GM12878 (cell line): ENCODE results near the gene INSIG2. TPM values are rescaled to one million over a fixed set of nuclear protein-coding genes. Genes with fewer than 3 reads are reported as not detected.
A peak's percentile ranks its signal among the peaks of the same experiment; 100 is the strongest.

Source experiments
- CEBPB ChIP-seq, 2 experiments: fragments of 150-350 bp in 1 of 2; IDR thresholded peaks; 2 replicates each; pipeline ENCODE4 v1.6.1; 2012 to 2014; ENCODE audit warnings: low read depth in 2 of 2, low read length in 2 of 2, borderline replicate concordance in 1 of 2, inconsistent platforms in 1 of 2
- KDM1A ChIP-seq: fragments of 200-600 bp; sonication (generic); IDR thresholded peaks from 2 replicates; pipeline ENCODE4 v1.6.1; 2016; ENCODE audit warnings: borderline replicate concordance
- NBN ChIP-seq: fragments of 450-650 bp; IDR thresholded peaks from 2 replicates; pipeline ENCODE4 v1.6.1; 2016
- SREBF1 ChIP-seq: IDR thresholded peaks from 2 replicates; pipeline ENCODE4 v1.6.1; 2012; ENCODE audit warnings: mild to moderate bottlenecking, low read length
- SUZ12 ChIP-seq: fragments of 200-600 bp; sonication (generic); IDR thresholded peaks from one replicate; pipeline ENCODE4 v1.6.1; 2018; ENCODE audit warnings: antibody characterized with exemption, mild to moderate bottlenecking; ENCODE audit not compliant: unreplicated experiment
- ZZZ3 ChIP-seq: IDR thresholded peaks from 2 replicates; pipeline ENCODE4 v1.6.1; 2011; ENCODE audit warnings: low read depth; ENCODE audit not compliant: control insufficient read depth, insufficient read length
- polyA plus RNA-seq, 11 experiments: library from polyadenylated mRNA; depleted of rRNA in 4 of 11; unstranded in 6 of 11; stranded (reverse) in 5 of 11; fragments of >200 nt; fragmentation: Nextera tagmentation in 4 of 11; fragmentation: Illumina TruSeq in 1 of 11; extraction: Ambion mirVana in 4 of 11; extraction: Trizol in 1 of 11; gene quantifications; 1 replicate in 1 of 11; 2 replicates in 10 of 11; pipeline versions ENCODE4 v1.2.1 to v1.2.3, GENCODE V29; 2011 to 2016; ENCODE audit warnings: inconsistent platforms in 2 of 11, missing spikeins in 2 of 11, low read depth in 1 of 11
- total RNA-seq, 4 experiments: library from RNA; depleted of rRNA in 3 of 4; stranded (reverse); fragments of >200 nt in 3 of 4; fragmentation: Illumina TruSeq in 1 of 4; extraction: Trizol in 1 of 4; gene quantifications; 2 replicates each; pipeline versions ENCODE4 v1.2.1 to v1.2.3, GENCODE V29; 2013 to 2021
- TF ChIP-seq, protein P1 (sequence below): fragments of 450-650 bp; IDR thresholded peaks from 2 replicates; pipeline ENCODE4 v1.6.1; 2017; ENCODE audit warnings: antibody characterized with exemption, mild to moderate bottlenecking, moderate library complexity
- TF ChIP-seq, protein P2 (sequence below): fragments of 450-650 bp; IDR thresholded peaks from 2 replicates; pipeline ENCODE4 v1.6.1; 2017; ENCODE audit warnings: mild to moderate bottlenecking, moderate library complexity
- TF ChIP-seq, protein P3 (sequence below): fragments of 450-650 bp; IDR thresholded peaks from 2 replicates; pipeline ENCODE4 v1.6.1; 2017; ENCODE audit warnings: low read depth, mild to moderate bottlenecking, moderate library complexity

The INSIG2 gene
- total and polyA plus RNA-seq, 10 of the 15 experiments (the other 5 are each of a cell fraction or from before 2014, with no cell fraction given): 4.9 to 92.7 (median 12.0) TPM

DNA sequence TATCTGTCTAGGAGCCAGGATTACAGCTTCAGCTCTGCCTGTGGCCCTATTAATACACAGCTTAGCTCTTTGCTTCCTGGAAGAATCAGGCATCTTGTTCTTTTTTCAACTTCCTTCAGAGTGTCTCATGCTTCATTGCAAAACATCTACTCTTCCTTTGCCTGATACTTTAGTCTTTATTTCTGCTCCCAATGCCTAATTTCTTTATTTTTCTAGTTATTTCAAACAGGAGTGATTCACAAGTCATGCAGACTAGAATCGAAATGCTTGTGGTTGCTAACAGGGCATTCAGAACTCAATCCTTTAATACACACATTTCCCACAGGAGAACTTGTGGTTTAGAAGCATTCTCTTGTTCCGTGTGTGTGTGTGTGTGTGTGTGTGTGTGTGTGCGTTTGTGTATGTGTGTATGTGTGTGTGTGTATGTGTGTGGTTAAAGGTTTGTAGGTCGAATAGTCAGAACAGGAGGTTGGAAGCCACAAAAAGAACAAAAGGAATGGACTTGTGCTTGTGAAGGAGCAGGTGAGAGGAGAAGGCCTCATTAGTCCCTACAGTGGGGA lies 28.3 kb upstream of the INSIG2 start (continued):
- TF ChIP-seq, protein P1, sequence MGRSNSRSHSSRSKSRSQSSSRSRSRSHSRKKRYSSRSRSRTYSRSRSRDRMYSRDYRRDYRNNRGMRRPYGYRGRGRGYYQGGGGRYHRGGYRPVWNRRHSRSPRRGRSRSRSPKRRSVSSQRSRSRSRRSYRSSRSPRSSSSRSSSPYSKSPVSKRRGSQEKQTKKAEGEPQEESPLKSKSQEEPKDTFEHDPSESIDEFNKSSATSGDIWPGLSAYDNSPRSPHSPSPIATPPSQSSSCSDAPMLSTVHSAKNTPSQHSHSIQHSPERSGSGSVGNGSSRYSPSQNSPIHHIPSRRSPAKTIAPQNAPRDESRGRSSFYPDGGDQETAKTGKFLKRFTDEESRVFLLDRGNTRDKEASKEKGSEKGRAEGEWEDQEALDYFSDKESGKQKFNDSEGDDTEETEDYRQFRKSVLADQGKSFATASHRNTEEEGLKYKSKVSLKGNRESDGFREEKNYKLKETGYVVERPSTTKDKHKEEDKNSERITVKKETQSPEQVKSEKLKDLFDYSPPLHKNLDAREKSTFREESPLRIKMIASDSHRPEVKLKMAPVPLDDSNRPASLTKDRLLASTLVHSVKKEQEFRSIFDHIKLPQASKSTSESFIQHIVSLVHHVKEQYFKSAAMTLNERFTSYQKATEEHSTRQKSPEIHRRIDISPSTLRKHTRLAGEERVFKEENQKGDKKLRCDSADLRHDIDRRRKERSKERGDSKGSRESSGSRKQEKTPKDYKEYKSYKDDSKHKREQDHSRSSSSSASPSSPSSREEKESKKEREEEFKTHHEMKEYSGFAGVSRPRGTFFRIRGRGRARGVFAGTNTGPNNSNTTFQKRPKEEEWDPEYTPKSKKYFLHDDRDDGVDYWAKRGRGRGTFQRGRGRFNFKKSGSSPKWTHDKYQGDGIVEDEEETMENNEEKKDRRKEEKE: no peak
- TF ChIP-seq SREBF1 (no peak), NBN (peak; percentile 100), SUZ12 (no peak), CEBPB (IDR thresholded peaks at IDR 0.05; ENCODE audit: borderline replicate concordance in 1 of 2, low read depth in 2 of 2, low read length in 2 of 2) (0 out of 4 replicates have a peak, but pooled peaks of 1 of the 2 experiments have one; percentile 34), ZZZ3 (no peak), KDM1A (no peak)
- TF ChIP-seq, protein P2, sequence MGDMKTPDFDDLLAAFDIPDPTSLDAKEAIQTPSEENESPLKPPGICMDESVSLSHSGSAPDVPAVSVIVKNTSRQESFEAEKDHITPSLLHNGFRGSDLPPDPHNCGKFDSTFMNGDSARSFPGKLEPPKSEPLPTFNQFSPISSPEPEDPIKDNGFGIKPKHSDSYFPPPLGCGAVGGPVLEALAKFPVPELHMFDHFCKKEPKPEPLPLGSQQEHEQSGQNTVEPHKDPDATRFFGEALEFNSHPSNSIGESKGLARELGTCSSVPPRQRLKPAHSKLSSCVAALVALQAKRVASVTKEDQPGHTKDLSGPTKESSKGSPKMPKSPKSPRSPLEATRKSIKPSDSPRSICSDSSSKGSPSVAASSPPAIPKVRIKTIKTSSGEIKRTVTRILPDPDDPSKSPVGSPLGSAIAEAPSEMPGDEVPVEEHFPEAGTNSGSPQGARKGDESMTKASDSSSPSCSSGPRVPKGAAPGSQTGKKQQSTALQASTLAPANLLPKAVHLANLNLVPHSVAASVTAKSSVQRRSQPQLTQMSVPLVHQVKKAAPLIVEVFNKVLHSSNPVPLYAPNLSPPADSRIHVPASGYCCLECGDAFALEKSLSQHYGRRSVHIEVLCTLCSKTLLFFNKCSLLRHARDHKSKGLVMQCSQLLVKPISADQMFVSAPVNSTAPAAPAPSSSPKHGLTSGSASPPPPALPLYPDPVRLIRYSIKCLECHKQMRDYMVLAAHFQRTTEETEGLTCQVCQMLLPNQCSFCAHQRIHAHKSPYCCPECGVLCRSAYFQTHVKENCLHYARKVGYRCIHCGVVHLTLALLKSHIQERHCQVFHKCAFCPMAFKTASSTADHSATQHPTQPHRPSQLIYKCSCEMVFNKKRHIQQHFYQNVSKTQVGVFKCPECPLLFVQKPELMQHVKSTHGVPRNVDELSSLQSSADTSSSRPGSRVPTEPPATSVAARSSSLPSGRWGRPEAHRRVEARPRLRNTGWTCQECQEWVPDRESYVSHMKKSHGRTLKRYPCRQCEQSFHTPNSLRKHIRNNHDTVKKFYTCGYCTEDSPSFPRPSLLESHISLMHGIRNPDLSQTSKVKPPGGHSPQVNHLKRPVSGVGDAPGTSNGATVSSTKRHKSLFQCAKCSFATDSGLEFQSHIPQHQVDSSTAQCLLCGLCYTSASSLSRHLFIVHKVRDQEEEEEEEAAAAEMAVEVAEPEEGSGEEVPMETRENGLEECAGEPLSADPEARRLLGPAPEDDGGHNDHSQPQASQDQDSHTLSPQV: no peak
- TF ChIP-seq, protein P3, sequence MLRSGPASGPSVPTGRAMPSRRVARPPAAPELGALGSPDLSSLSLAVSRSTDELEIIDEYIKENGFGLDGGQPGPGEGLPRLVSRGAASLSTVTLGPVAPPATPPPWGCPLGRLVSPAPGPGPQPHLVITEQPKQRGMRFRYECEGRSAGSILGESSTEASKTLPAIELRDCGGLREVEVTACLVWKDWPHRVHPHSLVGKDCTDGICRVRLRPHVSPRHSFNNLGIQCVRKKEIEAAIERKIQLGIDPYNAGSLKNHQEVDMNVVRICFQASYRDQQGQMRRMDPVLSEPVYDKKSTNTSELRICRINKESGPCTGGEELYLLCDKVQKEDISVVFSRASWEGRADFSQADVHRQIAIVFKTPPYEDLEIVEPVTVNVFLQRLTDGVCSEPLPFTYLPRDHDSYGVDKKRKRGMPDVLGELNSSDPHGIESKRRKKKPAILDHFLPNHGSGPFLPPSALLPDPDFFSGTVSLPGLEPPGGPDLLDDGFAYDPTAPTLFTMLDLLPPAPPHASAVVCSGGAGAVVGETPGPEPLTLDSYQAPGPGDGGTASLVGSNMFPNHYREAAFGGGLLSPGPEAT: peak; percentile 94
